ENCODE results near the gene MCUR1.
"Not testable (repeated sequence)": the region's sequence is repeated elsewhere in the genome, so short reads cannot be mapped to it uniquely, and the experiment has no call there.

The MCUR1 gene

DNA sequence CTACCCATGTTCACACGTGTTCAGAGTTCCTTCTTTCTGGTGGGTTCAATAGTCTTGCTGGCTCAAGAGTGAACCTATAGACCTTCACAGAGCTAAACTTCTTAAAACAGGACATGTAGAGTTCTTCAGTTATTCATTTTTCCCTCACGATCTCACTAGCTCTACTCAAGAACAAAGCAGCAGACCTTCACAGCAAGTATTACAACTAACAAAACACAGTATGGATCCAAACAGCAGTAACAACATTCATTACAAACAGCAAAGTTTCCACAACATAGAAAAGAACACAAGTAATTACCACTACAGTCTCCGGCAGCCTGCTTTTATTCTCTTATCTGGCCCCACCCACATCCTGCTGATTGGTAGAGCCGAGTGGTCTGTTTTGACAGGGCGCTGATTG lies 39.5 kb upstream of the MCUR1 start:
- DNase-seq (ENCODE audit: extremely low spot score) = no peak
- ChIA-PET CTCF (interaction anchor here (1.7 kb wide), 1 partner anchor 20 kb away, joined by 4 read pairs; no protein-coding TSS in a partner anchor), POLR2A (interaction anchor here (1.2 kb wide), 1 partner anchor 20 kb away, joined by 3 read pairs; no protein-coding TSS in a partner anchor)
- TF ChIP-seq FOXK2 (IDR thresholded peaks at IDR 0.05) = no peak
- TF ChIP-seq NFRKB (IDR thresholded peaks at IDR 0.05) = no peak
- TF ChIP-seq FOXA1 (IDR thresholded peaks at IDR 0.05) = no peak

DNA sequence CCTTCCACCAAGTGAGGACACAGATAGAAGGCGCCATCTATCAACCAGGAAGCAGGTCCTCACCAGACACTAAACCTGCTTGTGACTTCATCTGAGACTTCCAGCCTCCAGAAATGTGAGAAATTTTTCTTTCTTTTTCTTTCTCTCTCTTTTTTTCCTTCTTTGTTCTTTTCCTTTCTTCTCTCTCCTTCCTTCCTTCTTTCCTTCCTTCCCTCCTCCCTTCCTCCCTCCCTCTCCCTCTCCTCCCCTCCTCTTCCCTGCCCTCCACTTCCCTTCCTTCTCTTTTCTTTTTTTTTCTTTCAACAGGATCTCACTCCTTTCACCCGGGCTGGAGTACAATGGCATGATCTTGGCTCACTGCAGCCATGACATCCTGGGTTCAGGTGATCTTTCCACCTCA lies 37.4 kb upstream of the MCUR1 start:
- CTCF ChIA-PET = no interaction called here
- POLR2A ChIA-PET = no interaction called here
- TF ChIP-seq ELF4 (IDR thresholded peaks at IDR 0.05) = no peak
- TF ChIP-seq ARNT (IDR thresholded peaks at IDR 0.05) = no peak
- TF ChIP-seq FOXK2 (IDR thresholded peaks at IDR 0.05) = no peak
- no peak for TF ChIP-seq CTBP1 (IDR thresholded peaks at IDR 0.05; ENCODE audit: borderline replicate concordance)

DNA sequence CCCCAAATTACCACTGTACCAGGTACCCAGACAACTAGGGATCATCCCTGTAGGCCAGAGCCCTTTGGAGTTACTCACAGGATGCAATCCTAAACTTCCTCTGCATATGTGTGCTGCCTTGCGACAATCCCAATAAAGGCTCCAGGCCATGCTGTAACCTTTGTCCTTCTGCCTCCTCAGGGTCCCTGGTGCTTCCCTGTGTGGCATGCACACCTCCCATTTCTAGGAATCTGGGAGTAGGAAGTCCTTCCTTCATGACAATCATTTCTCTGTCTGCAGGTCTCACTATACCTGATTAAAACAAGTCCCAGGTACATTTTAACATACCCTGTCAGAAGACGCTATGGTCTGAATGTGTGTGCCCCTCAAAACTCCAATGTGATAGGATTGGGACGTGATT lies 37.0 kb upstream of the MCUR1 start:
- CTCF ChIA-PET = no interaction called here
- TF ChIP-seq FOXA1 (IDR thresholded peaks at IDR 0.05) = no peak
- TF ChIP-seq FOXK2 (IDR thresholded peaks at IDR 0.05) = no peak
- TF ChIP-seq BHLHE40 (IDR thresholded peaks at IDR 0.05; ENCODE audit: borderline replicate concordance) = no peak
- TF ChIP-seq LEF1 (IDR thresholded peaks at IDR 0.05; ENCODE audit: borderline replicate concordance) = no peak
- TF ChIP-seq CTBP1 (IDR thresholded peaks at IDR 0.05; ENCODE audit: borderline replicate concordance) = no peak
- no peak for TF ChIP-seq SP1 (IDR thresholded peaks at IDR 0.05)

More for the DNA sequence above, 37.4 kb upstream of the MCUR1 start:
- no peak for DNase-seq (ENCODE audit: extremely low spot score)

DNA sequence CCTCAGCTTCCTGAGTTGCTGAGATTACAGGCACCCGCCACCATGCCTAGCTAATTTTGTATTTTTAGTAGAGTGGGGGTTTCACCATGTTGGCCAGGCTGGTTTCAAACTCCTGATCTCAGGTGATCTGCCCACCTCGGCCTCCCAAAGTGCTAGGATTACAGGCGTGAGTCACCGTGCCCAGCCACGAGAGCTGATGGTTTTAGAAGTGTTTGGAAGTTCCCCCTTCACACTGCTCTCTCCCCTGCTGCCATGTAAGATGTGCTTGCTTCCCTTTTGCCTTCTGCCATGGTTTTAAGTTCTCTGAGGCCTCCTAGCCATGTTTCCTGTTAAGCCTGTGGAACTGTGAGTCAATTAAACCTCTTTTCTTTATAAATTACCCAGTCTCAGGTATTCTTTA lies 36.3 kb upstream of the MCUR1 start:
- CTCF ChIA-PET; DNase-seq (ENCODE audit: extremely low spot score); POLR2A ChIA-PET: not testable (repeated sequence)

More for the DNA sequence above, 37.0 kb upstream of the MCUR1 start:
- DNase-seq (ENCODE audit: extremely low spot score) = no peak
- POLR2A ChIA-PET = no interaction called here

DNA sequence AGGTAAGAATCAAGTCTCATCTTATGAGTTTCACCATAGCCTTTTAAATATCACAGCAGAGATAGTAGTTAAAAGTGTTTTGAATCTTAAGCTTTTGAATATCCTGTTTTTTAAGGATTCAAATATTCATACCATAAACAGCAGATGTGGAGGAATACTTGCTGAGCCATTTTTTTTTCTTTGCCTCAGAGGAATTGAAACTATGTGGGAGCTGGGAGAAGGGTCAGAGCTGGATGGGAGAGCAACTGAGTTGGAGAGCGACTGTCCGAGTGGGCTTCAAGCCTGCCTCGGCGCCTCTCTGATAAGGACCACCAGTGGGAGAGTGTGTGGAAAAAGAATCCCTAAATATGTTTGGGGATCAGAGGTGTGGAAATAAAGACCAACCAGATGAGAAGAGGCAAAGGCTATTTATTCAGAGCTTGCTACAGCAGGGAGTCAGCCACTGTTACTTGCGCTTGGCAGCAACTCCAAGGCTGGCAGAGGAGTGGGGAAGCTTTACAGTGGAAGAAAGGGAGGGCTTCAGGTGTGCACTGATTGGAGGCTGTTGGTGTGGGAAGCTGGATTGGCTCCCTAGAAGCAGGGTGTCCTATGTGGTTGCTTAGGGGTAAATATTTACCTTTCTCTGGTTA lies 34.3 kb upstream of the MCUR1 start:
- CTCF ChIA-PET = interaction anchor here (0.6 kb wide), 1 partner anchor 175 kb away, joined by 4 read pairs; no protein-coding TSS in a partner anchor
- DNase-seq (ENCODE audit: extremely low spot score) = no peak
- TF ChIP-seq FOXM1 (IDR thresholded peaks at IDR 0.05; ENCODE audit: borderline replicate concordance) (no peak), NFRKB (IDR thresholded peaks at IDR 0.05) (no peak), BHLHE40 (IDR thresholded peaks at IDR 0.05; ENCODE audit: borderline replicate concordance) (no peak), ZNF384 (IDR thresholded peaks at IDR 0.05) (no peak), ARNT (IDR thresholded peaks at IDR 0.05) (no peak), FOXA1 (IDR thresholded peaks at IDR 0.05) (no peak), TARDBP (IDR thresholded peaks at IDR 0.05) (no peak), ELF4 (IDR thresholded peaks at IDR 0.05) (no peak), L3MBTL2 (conservative IDR thresholded peaks at IDR 0.05) (no peak), SUZ12 (IDR thresholded peaks at IDR 0.05) (no peak), CTBP1 (IDR thresholded peaks at IDR 0.05; ENCODE audit: borderline replicate concordance) (no peak), SP1 (IDR thresholded peaks at IDR 0.05) (no peak), LEF1 (IDR thresholded peaks at IDR 0.05; ENCODE audit: borderline replicate concordance) (no peak), FOXK2 (IDR thresholded peaks at IDR 0.05) (no peak), HDGF (IDR thresholded peaks at IDR 0.05; ENCODE audit: borderline replicate concordance) (no peak)
- TF ChIP-seq, protein P1, sequence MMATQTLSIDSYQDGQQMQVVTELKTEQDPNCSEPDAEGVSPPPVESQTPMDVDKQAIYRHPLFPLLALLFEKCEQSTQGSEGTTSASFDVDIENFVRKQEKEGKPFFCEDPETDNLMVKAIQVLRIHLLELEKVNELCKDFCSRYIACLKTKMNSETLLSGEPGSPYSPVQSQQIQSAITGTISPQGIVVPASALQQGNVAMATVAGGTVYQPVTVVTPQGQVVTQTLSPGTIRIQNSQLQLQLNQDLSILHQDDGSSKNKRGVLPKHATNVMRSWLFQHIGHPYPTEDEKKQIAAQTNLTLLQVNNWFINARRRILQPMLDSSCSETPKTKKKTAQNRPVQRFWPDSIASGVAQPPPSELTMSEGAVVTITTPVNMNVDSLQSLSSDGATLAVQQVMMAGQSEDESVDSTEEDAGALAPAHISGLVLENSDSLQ (IDR thresholded peaks at IDR 0.05) = no peak
- POLR2A ChIA-PET = no interaction called here

DNA sequence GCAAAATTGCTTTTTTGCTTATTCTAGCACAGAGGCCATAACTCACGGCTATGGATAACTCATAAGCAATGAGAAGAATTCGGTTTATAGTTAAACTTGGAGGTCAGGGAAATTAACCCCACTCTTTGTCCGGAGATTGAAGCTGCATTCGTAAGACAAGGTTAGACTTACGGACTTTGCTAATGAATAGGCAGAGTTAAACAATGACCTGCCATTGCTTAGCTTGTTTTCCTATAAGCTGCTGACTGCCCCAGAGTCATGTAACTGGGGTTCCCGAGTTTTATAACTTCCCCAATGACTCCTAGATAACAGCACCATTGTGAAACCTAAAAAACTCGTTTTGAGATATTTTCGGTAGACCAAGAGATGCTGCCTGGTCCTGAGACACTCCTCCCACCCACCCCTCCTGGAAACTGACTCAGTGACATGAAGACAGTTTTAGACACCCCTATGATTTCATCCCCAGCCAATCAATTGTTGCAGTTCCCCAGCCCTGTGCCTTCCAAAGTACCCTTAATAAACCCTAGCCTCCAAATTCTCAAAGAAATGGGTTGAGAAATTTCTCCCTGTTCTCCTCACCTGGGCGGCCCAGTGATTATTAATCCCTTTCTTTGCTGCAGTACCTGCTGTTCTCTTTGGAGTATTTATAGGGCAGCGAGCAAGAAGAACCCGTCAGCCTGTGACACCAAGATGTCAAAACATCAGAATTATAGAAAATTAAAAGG lies 33.1 kb upstream of the MCUR1 start:
- ChIA-PET CTCF (no interaction called here), POLR2A (no interaction called here)
- TF ChIP-seq SP1 (IDR thresholded peaks at IDR 0.05) (no peak), BHLHE40 (IDR thresholded peaks at IDR 0.05; ENCODE audit: borderline replicate concordance) (no peak), CTBP1 (IDR thresholded peaks at IDR 0.05; ENCODE audit: borderline replicate concordance) (no peak), LEF1 (IDR thresholded peaks at IDR 0.05; ENCODE audit: borderline replicate concordance) (no peak), ZNF384 (IDR thresholded peaks at IDR 0.05) (no peak), ELF4 (IDR thresholded peaks at IDR 0.05) (no peak), HDGF (IDR thresholded peaks at IDR 0.05; ENCODE audit: borderline replicate concordance) (no peak), ARNT (IDR thresholded peaks at IDR 0.05) (no peak), SUZ12 (IDR thresholded peaks at IDR 0.05) (no peak), TARDBP (IDR thresholded peaks at IDR 0.05) (no peak), FOXA1 (IDR thresholded peaks at IDR 0.05) (no peak), FOXK2 (IDR thresholded peaks at IDR 0.05) (no peak), FOXM1 (IDR thresholded peaks at IDR 0.05; ENCODE audit: borderline replicate concordance) (no peak), L3MBTL2 (conservative IDR thresholded peaks at IDR 0.05) (no peak)
- TF ChIP-seq, protein P1 (IDR thresholded peaks at IDR 0.05) = no peak

DNA sequence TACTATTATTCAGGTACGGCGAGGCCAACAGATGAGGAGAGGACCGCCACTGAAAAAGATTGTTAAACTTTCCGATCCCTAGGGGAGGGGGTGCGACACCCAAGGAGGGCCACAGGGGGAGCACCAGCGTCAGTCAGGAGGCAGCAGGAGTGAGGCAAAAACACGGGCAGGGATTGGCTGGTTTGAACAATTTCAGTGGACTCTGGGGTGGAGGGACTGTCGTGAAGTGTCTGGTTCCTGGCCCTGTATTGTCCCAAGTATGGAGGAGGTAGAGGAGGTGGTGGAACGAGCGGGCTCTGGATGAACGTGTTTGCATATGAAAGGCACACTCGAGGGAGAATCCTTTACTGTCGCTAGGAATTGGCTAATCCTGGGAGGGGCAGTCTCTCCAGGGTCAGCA lies 32.5 kb upstream of the MCUR1 start:
- peak; percentile 50 for DNase-seq (ENCODE audit: extremely low spot score)
- POLR2A ChIA-PET = no interaction called here
- TF ChIP-seq, protein P1 (IDR thresholded peaks at IDR 0.05) = no peak
- no peak for TF ChIP-seq ELF4 (IDR thresholded peaks at IDR 0.05)
- no peak for TF ChIP-seq L3MBTL2 (conservative IDR thresholded peaks at IDR 0.05)
- no peak for TF ChIP-seq FOXK2 (IDR thresholded peaks at IDR 0.05)
- no peak for TF ChIP-seq FOXM1 (IDR thresholded peaks at IDR 0.05; ENCODE audit: borderline replicate concordance)
- CTCF ChIA-PET = no interaction called here

More for the DNA sequence above, 33.1 kb upstream of the MCUR1 start:
- DNase-seq (ENCODE audit: extremely low spot score) = no peak
